Renal cortex interstitium (tissue), 11 donors: ENCODE data around the gene GNB1L. TPM values are rescaled to one million over a fixed set of nuclear protein-coding genes. Genes with fewer than 3 reads are reported as not detected.
"Not testable (repeated sequence)": the region's sequence is repeated elsewhere in the genome, so short reads cannot be mapped to it uniquely, and the experiment has no call there.

ENCODE experiments used
- DNase-seq, 11 donors: peaks; one replicate each; pipeline ENCODE4 v3.0.0-alpha.2; 2013; ENCODE audit warnings: low read depth in 9 of 11, low spot score in 4 of 11; ENCODE audit errors: extremely low read depth in 1 of 11
- polyA plus RNA-seq, 3 donors: library from polyadenylated mRNA; unstranded; fragments of 120-200 nt; gene quantifications; one replicate each; pipeline ENCODE4 v1.2.1, GENCODE V29; 2013; ENCODE audit not compliant: insufficient read length in 3 of 3

Gene GNB1L
- polyA plus RNA-seq, 3 donors: 3.2 to 5.8 (median 4.7) TPM

GRCh38 chr22:19779011-19779421 is 75.7 kb downstream of the GNB1L start:
- no peak for DNase-seq

DNA sequence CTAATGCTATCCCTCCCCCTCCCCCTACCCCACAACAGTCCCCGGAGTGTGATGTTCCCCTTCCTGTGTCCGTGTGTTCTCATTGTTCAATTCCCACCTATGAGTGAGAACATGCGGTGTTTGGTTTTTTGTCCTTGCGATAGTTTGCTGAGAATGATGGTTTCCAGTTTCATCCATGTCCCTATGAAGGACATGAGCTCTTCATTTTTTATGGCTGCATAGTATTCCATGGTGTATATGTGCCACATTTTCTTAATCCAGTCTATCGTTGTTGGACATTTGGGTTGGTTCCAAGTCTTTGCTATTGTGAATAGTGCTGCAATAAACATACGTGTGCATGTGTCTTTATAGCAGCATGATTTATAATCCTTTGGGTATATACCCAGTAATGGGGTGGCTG is 77.5 kb downstream of the GNB1L start:
- not testable (repeated sequence) for DNase-seq

GRCh38 chr22:19776433-19777031 is 78.1 kb downstream of the GNB1L start:
- no peak for DNase-seq

DNA sequence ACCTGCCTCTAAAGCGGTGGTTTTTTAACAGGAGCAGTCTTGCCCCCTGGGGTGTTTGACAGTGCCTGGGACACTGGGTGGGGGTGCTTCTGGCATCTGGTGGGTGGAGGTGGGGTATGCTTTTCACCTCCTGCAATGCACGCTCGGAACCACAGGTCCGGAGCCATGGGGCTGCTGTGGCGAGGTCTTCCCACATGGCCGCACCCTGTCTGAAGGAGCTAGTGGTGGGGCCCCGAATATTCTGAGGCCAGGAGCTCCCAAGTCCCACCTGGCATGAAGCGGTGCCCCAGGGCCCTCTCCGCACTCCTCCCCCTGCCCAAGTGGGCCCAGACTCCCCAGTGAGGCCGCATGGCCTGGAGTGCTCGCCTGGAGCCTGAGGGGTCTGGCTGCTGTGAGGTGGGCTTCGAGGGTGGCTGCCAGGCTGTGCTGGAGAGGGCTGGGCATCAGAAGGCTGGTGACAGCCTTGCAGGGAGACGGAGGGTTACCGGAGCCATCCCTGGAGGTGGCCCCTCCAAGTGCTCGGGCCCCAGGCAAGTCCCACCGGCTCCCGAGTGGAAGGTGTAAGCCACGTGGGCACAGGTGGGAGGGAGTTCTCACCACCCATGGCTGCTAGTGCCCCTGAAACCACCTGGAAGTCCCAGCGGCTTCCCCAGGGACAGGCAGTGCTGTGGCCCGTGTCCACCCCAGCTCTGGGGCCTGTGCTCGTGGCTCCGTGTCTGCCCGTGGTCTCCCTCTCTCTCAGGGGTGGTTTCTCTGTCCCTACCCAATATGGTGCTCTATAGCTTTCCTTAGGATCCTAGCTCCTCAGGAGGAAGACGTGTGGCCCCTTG is 79.0 kb downstream of the GNB1L start:
- DNase-seq: no peak

DNA sequence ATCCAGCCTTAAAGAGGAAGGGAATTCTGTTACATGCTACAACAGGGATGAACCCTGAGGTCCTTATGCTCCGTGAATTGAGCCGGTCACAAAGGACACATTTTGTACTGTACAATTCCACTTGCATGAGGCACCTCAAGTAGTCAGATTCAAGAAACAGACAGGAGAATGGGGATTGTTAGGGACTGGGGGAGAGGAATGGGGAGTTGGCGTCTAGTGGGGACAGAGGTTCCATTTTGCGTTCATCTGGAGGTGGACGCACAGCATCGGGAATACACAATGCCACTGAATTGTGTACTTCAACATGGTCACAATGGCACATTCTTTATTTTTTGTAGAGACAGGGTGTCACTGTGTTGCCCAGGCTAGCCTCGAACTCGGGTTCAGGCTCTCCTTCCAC is 80.0 kb downstream of the GNB1L start:
- no peak for DNase-seq

GRCh38 chr22:19773470-19774040 is 81.1 kb downstream of the GNB1L start:
- no peak for DNase-seq

DNA sequence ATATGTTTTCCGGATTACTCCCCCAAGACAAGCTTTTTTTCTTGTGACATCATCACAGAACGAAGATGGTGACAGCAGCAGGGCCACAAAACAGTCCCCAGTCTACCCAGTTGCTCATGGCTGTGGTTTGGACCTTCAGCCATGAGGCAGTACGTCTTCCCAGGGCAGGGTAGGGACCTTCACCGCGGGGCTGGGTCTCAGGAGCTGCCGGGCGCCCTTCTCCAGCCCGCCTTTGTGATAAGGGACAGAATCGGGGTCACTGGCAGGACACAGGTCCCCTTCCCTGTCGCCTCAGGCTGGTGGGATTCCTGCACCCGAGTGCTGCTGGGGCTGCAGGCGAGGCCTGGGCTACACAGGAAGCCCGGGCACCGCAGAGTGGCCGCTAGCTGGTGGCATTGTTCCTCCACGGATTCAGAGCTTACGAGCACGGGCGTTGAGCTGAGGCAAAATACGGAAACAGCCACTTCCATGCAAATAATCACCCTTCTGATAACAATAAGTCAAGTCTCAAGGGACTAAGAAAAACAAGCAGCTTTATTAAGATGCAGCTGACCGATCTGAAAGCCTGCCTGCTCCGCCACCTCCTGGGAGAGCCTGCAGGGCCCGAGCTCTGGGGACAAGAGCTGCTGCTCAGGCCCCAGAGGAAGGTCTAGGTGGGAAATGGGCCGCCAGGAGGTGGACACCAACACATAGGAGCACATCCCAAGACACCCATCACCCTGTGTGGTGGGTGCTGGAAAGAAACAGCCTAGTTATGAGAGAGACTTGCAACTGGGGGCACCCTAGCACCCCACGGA is 81.8 kb downstream of the GNB1L start:
- no peak for DNase-seq

DNA sequence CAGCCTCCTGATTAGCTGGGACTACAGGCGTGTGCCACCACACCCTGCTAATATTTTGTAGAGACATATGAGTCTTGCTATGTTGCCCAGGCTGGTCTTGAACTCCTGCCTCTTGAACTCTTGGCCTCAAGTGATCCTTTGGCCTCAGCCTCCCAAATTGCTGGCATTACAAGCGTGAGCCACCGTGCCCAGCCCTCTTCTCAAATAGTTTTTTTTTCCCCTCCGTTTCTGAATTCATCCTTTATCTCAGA is 82.3 kb downstream of the GNB1L start:
- no peak for DNase-seq

DNA sequence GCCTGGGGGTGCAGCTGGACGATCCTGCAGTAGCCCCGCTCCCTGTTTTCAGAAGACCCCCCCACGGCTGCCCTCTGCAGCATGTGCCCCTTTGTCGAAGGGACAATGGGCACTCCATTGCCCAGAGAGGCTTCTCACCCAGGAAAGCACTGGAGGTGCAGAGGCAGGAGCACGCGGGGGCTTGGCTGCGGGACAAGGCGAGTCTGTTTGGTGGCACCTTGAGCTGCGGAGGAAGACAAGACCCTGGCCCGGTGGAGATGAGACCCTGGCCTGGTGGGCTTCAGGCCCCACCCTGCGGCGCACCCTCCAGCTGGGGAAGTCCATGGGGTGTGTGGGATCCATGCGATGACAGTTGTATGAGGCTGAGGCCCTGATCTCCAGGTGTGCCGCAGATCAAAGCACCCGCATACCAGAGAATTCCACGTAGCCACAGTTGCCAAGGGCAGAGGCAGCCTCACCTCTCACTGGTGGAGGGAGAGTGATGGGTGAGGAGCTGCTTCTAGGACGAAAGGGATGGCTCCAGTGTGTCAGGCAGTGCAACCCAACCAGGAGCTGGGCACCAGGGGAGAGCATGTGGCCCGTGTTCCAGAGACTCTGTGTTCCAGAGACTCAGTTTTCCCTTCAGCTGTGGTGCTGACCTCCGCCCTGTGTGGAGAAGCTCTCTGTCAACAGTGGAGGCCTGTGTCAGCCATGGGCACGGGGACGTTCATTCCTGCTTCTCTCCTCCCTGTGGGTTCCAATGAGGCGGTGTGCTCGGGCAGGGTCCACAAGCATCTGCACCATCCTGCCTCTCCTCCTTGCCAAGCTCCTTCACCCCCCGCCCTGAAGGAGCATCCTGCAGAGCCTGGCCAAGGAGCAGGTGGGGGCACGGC is 84.1 kb downstream of the GNB1L start:
- no peak for DNase-seq

GRCh38 chr22:19769393-19769715 is 85.3 kb downstream of the GNB1L start:
- DNase-seq: no peak

DNA sequence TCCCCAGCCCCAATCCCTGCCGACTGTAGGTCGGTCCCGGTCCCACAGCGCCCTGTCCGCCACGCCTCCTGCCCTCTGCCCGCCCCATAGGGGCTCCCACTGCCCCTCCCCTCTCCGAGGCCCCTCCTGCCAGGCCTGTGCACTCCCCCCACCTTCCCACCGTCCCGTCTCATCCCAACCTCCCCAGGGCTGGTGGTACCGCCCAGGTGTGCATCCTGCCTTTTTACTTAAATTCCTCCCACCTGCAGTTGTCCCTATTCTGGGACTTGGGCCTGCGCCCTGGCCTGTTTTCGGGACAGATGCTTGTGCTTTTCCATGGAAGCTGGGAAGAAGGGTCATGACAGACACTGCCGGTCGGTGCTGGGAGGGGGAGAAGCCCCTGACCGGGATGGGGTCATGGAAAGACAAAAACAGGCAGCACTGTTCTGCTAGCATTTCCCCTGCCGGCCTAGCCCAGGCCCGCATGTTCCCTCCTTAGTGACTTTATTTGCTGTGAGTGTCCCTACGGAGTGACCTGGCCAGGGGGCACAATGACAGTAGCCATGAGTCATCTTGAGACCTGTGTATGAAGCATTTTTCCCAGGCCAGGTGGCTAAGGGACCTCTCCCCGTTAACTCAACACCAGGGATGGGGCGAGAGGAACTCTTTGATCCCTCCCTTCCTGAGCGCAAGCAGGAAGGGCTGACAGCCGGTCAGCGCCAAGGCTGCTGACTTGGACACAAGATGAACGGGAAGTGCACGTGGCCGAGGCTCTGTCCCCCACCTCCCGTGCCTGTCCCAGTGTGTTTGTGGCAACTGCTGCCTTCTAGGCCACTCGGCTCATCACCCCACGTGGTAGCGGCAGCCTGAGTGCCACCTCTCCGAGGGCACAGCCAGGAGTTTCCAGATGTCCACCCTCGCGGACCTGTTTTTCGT is 87.0 kb downstream of the GNB1L start:
- DNase-seq: no peak

GRCh38 chr22:19766511-19767426 is 87.9 kb downstream of the GNB1L start:
- DNase-seq: no peak

GRCh38 chr22:19766240-19766510 is 88.5 kb downstream of the GNB1L start:
- DNase-seq: no peak

DNA sequence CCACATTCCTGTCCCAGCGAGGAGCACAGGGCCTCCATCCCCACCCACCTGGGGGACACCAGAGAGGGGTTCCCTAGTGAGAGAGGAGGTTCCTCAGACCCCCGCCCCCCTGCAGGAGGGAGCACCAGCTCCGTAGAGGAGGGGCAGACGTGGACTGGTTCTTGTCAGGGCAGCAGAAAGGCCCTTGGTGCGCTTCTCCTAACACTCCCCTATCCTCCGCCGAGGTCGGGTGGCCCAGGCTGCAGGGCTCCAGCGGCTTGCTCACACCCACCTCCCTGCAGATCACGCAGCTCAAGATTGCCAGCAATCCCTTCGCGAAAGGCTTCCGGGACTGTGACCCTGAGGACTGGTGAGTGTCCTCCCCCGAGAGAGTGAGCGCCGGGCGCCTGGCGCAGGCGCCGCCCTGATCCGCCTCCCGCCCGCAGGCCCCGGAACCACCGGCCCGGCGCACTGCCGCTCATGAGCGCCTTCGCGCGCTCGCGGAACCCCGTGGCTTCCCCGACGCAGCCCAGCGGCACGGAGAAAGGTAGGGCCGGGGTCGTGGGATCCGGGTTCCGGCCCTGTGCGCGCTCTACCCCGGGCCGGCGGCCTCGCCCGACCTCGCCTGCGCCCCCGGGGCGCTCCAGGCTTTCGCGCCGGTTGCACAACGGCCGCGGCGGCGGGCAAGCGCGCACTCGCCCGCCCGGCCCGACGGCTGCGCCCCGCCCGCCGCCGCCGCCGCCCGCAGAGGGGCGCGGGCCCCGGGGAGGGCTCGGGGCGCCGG is 89.0 kb downstream of the GNB1L start:
- no peak for DNase-seq

GRCh38 chr22:19764636-19765476 is 89.8 kb downstream of the GNB1L start:
- no peak for DNase-seq

DNA sequence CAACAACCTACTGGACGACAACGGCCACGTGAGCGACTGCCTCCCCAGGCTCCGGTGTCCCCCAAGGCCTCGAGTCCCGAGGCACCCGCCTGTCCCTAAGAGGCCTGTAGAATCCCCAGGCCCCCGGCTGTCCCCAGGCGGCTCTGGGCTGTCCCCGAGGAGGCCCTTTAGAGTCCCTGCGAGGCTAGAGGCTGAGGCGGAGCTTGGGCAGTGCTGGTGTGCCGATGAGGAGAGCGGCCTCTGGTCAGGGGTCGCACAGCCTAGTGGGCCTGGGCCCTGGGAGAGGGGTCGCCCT is 90.4 kb downstream of the GNB1L start:
- no peak for DNase-seq
